H9 (cell line): ENCODE results near the gene KLHL1. TPM values are rescaled to one million over a fixed set of nuclear protein-coding genes. Genes with fewer than 3 reads are reported as not detected.

Experiments
- DNase-seq: peaks from one replicate; pipeline ENCODE4 v3.0.0-alpha.2; 2017
- H2AFZ ChIP-seq: one replicate; pipeline ENCODE4 v1.6.1; 2013; ENCODE audit warnings: mild to moderate bottlenecking, low read length, control low read depth, moderate library complexity
- H2AK5ac ChIP-seq: 2 replicates; pipeline ENCODE4 v1.6.1; 2013; ENCODE audit warnings: low read length, control low read depth, mixed read lengths; ENCODE audit not compliant: insufficient read length
- H2BK120ac ChIP-seq: one replicate; pipeline ENCODE4 v1.6.1; 2013; ENCODE audit warnings: low read depth, mild to moderate bottlenecking, low read length, control low read depth, inconsistent platforms; ENCODE audit not compliant: poor library complexity, severe bottlenecking
- H2BK12ac ChIP-seq: 2 replicates; pipeline ENCODE4 v1.6.1; 2013; ENCODE audit warnings: low read length, control low read depth, mixed read lengths, low read depth; ENCODE audit not compliant: insufficient read length
- H2BK15ac ChIP-seq: 2 replicates; pipeline ENCODE4 v1.6.1; 2013; ENCODE audit warnings: low read depth, low read length, control low read depth
- H2BK20ac ChIP-seq: one replicate; pipeline ENCODE4 v1.6.1; 2013; ENCODE audit warnings: low read depth, mild to moderate bottlenecking, low read length, control low read depth, inconsistent platforms; ENCODE audit not compliant: poor library complexity, severe bottlenecking
- H2BK5ac ChIP-seq: 2 replicates; pipeline ENCODE4 v1.6.1; 2013; ENCODE audit warnings: low read length, control low read depth, mixed read lengths; ENCODE audit not compliant: insufficient read length
- H3K14ac ChIP-seq: 2 replicates; pipeline ENCODE4 v1.6.1; 2013; ENCODE audit warnings: low read length, control low read depth; ENCODE audit not compliant: insufficient read depth
- H3K18ac ChIP-seq: 2 replicates; pipeline ENCODE4 v1.6.1; 2013; ENCODE audit warnings: low read depth, mild to moderate bottlenecking, mixed read lengths, low read length, control low read depth; ENCODE audit not compliant: insufficient read length
- H3K23ac ChIP-seq: 2 replicates; pipeline ENCODE4 v1.6.1; 2013; ENCODE audit warnings: low read length, control low read depth, mixed read lengths, low read depth; ENCODE audit not compliant: insufficient read length
- H3K23me2 ChIP-seq: 2 replicates; pipeline ENCODE4 v1.6.1; 2013; ENCODE audit warnings: low read depth, mild to moderate bottlenecking, mixed read lengths, low read length, control low read depth; ENCODE audit not compliant: insufficient read length, poor library complexity, severe bottlenecking
- H3K27ac ChIP-seq: 2 replicates; pipeline ENCODE4 v1.5.1; 2013; ENCODE audit warnings: low read length, control low read depth, mixed read lengths, low read depth; ENCODE audit not compliant: insufficient read length
- H3K27me3 ChIP-seq: 2 replicates; pipeline ENCODE4 v1.6.1; 2013; ENCODE audit warnings: low read length, control low read depth, inconsistent platforms; ENCODE audit not compliant: insufficient read depth
- H3K4ac ChIP-seq: 2 replicates; pipeline ENCODE4 v1.6.1; 2013; ENCODE audit warnings: low read depth, mild to moderate bottlenecking, control low read depth, inconsistent platforms, low read length, moderate library complexity
- H3K4me1 ChIP-seq: 2 replicates; pipeline ENCODE4 v1.6.1; 2013; ENCODE audit warnings: low read length, control low read depth, inconsistent platforms; ENCODE audit not compliant: insufficient read depth
- H3K4me2 ChIP-seq: 2 replicates; pipeline ENCODE4 v1.6.1; 2013; ENCODE audit warnings: low read length, control low read depth, mixed read lengths; ENCODE audit not compliant: insufficient read length, insufficient read depth
- H3K56ac ChIP-seq: 2 replicates; pipeline ENCODE4 v1.6.1; 2013; ENCODE audit warnings: low read depth, mild to moderate bottlenecking, mixed read lengths, low read length, control low read depth; ENCODE audit not compliant: insufficient read length
- H3K79me1 ChIP-seq: 2 replicates; pipeline ENCODE4 v1.6.1; 2013; ENCODE audit warnings: low read depth, mild to moderate bottlenecking, moderate library complexity, low read length, control low read depth, inconsistent platforms; ENCODE audit not compliant: insufficient read depth, poor library complexity, severe bottlenecking
- H3K79me2 ChIP-seq: 2 replicates; pipeline ENCODE4 v1.6.1; 2013; ENCODE audit warnings: low read length, control low read depth, inconsistent platforms; ENCODE audit not compliant: insufficient read depth
- H3K9ac ChIP-seq: 2 replicates; pipeline ENCODE4 v1.6.1; 2013; ENCODE audit warnings: low read length, control low read depth, mixed read lengths; ENCODE audit not compliant: insufficient read length; ENCODE audit errors: extremely low read depth
- H3K9me3 ChIP-seq: one replicate; pipeline ENCODE4 v1.6.1; 2013; ENCODE audit warnings: low read depth, low read length, inconsistent platforms; ENCODE audit not compliant: control insufficient read depth
- H3T11ph ChIP-seq: one replicate; pipeline ENCODE4 v1.6.1; 2013; ENCODE audit warnings: mild to moderate bottlenecking, low read length, control low read depth, inconsistent platforms
- H4K20me1 ChIP-seq: one replicate; pipeline ENCODE4 v1.6.1; 2013; ENCODE audit not compliant: control insufficient read depth, insufficient read length, insufficient read depth
- H4K5ac ChIP-seq: 2 replicates; pipeline ENCODE4 v1.6.1; 2013; ENCODE audit warnings: low read depth, mild to moderate bottlenecking, mixed read lengths, low read length, control low read depth; ENCODE audit not compliant: insufficient read length
- H4K8ac ChIP-seq: replicated peaks from 2 replicates; pipeline ENCODE4 v1.6.1; 2013; ENCODE audit warnings: low read length, control low read depth, mixed read lengths, low read depth; ENCODE audit not compliant: insufficient read length
- H4K91ac ChIP-seq: 2 replicates; pipeline ENCODE4 v1.6.1; 2013; ENCODE audit warnings: low read depth, mild to moderate bottlenecking, moderate library complexity, mixed read lengths, low read length, control low read depth; ENCODE audit not compliant: insufficient read length
- H3K27ac Mint-ChIP-seq, 3 experiments: 2 replicates in 2 of 3; 3 replicates in 1 of 3; pipeline ENCODE4 v1.8.0; 2020 to 2021; ENCODE audit warnings: mixed read lengths in 3 of 3, mild to moderate bottlenecking in 1 of 3, moderate library complexity in 1 of 3
- H3K27me3 Mint-ChIP-seq: 2 replicates; pipeline ENCODE4 v1.8.0; 2021; ENCODE audit warnings: low read depth, mild to moderate bottlenecking, moderate library complexity, mixed read lengths
- H3K36me3 Mint-ChIP-seq, 3 experiments: 2 replicates in 2 of 3; 3 replicates in 1 of 3; pipeline ENCODE4 v1.8.0; 2020 to 2021; ENCODE audit warnings: low read depth in 3 of 3, mixed read lengths in 3 of 3; ENCODE audit not compliant: insufficient read depth in 1 of 3
- H3K4me1 Mint-ChIP-seq, 2 experiments: 2 replicates each; pipeline ENCODE4 v1.8.0; 2020; ENCODE audit warnings: mixed read lengths in 2 of 2
- H3K4me3 Mint-ChIP-seq, 2 experiments: 2 replicates in 1 of 2; 3 replicates in 1 of 2; pipeline ENCODE4 v1.8.0; 2020 to 2021; ENCODE audit warnings: mild to moderate bottlenecking in 2 of 2, mixed read lengths in 2 of 2, moderate library complexity in 1 of 2
- H3K9me3 Mint-ChIP-seq, 2 experiments: 2 replicates in 1 of 2; 3 replicates in 1 of 2; pipeline ENCODE4 v1.8.0; 2020; ENCODE audit warnings: mild to moderate bottlenecking in 2 of 2, mixed read lengths in 2 of 2, moderate library complexity in 1 of 2
- WGBS: extraction: QIAGEN DNeasy Blood & Tissue Kit; methylation state at CpG from one replicate; pipeline ENCODE4 v1.1.7; 2013; ENCODE audit warnings: missing lambda C conversion rate, low lambda C conversion rate, mixed read lengths; ENCODE audit not compliant: insufficient read length; ENCODE audit errors: extremely low coverage; 5-methylcytosine and 5-hydroxymethylcytosine counted together
- total RNA-seq: library from RNA; stranded (reverse); gene quantifications from 2 replicates; pipeline ENCODE4 v1.2.1, GENCODE V29; 2021
- TF ChIP-seq, protein P1 (sequence below): fragments of 200-600 bp; sonication (generic); conservative IDR thresholded peaks from 3 replicates; pipeline ENCODE4 v1.8.0; 2021; ENCODE audit warnings: antibody characterized with exemption, mild to moderate bottlenecking

Gene KLHL1
- total RNA-seq, 1 experiment from 2014 or later, result not detected

DNA sequence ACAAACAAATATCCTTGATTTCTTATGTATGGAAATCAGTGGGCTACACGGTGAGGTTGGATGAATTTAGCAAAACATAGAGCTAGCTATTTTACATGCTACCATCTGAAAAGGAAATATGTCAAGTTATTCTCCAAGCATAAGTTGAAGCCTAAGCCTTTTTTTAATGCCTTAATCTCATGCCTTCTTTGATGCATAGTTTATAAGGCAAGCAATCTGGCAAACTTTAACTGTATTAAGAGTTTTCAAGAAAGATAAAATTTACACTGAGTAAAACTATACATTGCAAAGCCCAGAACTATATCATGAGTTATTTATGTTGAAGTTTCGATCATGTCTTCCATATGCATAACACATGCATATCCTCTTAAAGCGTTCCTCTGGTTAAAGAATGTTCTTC lies 85.6 kb downstream of the KLHL1 start:
- H2AFZ ChIP-seq, result no peak overlapping the region
- H3T11ph ChIP-seq, result no peak overlapping the region
- H3K4ac ChIP-seq, result no peak overlapping the region
- H3K9ac ChIP-seq, result no peak overlapping the region
- H4K5ac ChIP-seq, result no peak overlapping the region
- no peaks in the 10 kb centered on the region for H3K36me3 Mint-ChIP-seq
- no peak overlapping the region for H3K27ac ChIP-seq
- no peaks in the 10 kb centered on the region for H3K27me3 Mint-ChIP-seq
- H3K27ac Mint-ChIP-seq, result no peak overlapping the region
- H3K79me1 ChIP-seq, result no peaks in the 10 kb centered on the region
- no peaks in the 10 kb centered on the region for H3K9me3 ChIP-seq
- H3K4me3 Mint-ChIP-seq, result no peak overlapping the region
- no peak overlapping the region for H2BK120ac ChIP-seq
- WGBS, result no CpG with 5 or more reads among the region's 3 CpGs
- no peak overlapping the region for H3K4me2 ChIP-seq
- H3K4me1 Mint-ChIP-seq, result no peaks in the 10 kb centered on the region
- H2BK5ac ChIP-seq, result no peak overlapping the region
- no peaks in the 10 kb centered on the region for H3K9me3 Mint-ChIP-seq
- H3K18ac ChIP-seq, result no peak overlapping the region
- no peak overlapping the region for H2AK5ac ChIP-seq
- no peaks in the 10 kb centered on the region for H3K4me1 ChIP-seq
- H2BK20ac ChIP-seq, result no peak overlapping the region
- no peaks in the 10 kb centered on the region for H3K79me2 ChIP-seq
- no peak overlapping the region for H2BK15ac ChIP-seq
- no peaks in the 10 kb centered on the region for H3K23me2 ChIP-seq
- no peak overlapping the region for H4K91ac ChIP-seq
- H3K23ac ChIP-seq, result no peak overlapping the region
- no peak overlapping the region for H4K8ac ChIP-seq
- no peaks in the 10 kb centered on the region for H3K27me3 ChIP-seq
- no peak overlapping the region for H2BK12ac ChIP-seq
- no peak overlapping the region for H3K14ac ChIP-seq
- TF ChIP-seq, protein P1, sequence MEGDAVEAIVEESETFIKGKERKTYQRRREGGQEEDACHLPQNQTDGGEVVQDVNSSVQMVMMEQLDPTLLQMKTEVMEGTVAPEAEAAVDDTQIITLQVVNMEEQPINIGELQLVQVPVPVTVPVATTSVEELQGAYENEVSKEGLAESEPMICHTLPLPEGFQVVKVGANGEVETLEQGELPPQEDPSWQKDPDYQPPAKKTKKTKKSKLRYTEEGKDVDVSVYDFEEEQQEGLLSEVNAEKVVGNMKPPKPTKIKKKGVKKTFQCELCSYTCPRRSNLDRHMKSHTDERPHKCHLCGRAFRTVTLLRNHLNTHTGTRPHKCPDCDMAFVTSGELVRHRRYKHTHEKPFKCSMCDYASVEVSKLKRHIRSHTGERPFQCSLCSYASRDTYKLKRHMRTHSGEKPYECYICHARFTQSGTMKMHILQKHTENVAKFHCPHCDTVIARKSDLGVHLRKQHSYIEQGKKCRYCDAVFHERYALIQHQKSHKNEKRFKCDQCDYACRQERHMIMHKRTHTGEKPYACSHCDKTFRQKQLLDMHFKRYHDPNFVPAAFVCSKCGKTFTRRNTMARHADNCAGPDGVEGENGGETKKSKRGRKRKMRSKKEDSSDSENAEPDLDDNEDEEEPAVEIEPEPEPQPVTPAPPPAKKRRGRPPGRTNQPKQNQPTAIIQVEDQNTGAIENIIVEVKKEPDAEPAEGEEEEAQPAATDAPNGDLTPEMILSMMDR, result no peak
- no peak for DNase-seq
- no peaks in the 10 kb centered on the region for H4K20me1 ChIP-seq
- no peak overlapping the region for H3K56ac ChIP-seq
